NT2/D1 (cell line): ENCODE results near the gene P4HB.

Experiments used
- SUZ12 ChIP-seq: IDR thresholded peaks from 2 replicates; pipeline ENCODE4 v1.6.1; 2011; ENCODE audit not compliant: insufficient read length, insufficient read depth; ENCODE audit errors: extremely low read depth
- YY1 ChIP-seq: IDR thresholded peaks from 2 replicates; pipeline ENCODE4 v1.6.1; 2011; ENCODE audit not compliant: insufficient read length, insufficient read depth
- ZNF274 ChIP-seq: IDR thresholded peaks from 2 replicates; pipeline ENCODE4 v1.6.1; 2011; ENCODE audit warnings: mild to moderate bottlenecking, low read depth, low read length

GRCh38 chr17:81903415-81903831 is 43.1 kb upstream of the P4HB start:
- TF ChIP-seq SUZ12, result no peak
- TF ChIP-seq YY1, result no peak
- TF ChIP-seq ZNF274, result no peak
